HCT116 (cell line): ENCODE results near the gene ACOT11. TPM values are rescaled to one million over a fixed set of nuclear protein-coding genes. Genes with fewer than 3 reads are reported as not detected.

ENCODE experiments used
- ATAC-seq: fragments of 200-7000 bp; cut with Tn5 transposase; 2 replicates; pipeline ENCODE4 v1.9.1; 2020; ENCODE audit warnings: mild to moderate bottlenecking, moderate library complexity
- BruUV-seq: library from RNA; stranded (reverse); fragments of 400-500 nt; replicated peaks from 2 replicates; lab custom pipeline; 2021; lab: Mats Ljungman, UMichigan
- CTCF ChIA-PET: fragments of 300-600 bp; sonication (Branson Sonifier 250); formaldehyde crosslinking; loops from one replicate; lab custom pipeline; 2021; ENCODE audit warnings: antibody characterized with exemption; lab: Charles Lee
- POLR2A ChIA-PET: fragments of 300-600, 350-600 bp; sonication (Branson Sonifier 250); formaldehyde crosslinking; loops from one replicate; lab custom pipeline; 2021; ENCODE audit warnings: antibody characterized with exemption; lab: Charles Lee
- RAD21 ChIA-PET, 2 experiments: fragments of 300-600 bp; sonication (Branson Sonifier 250); formaldehyde crosslinking; loops; one replicate each; lab custom pipeline; 2023; ENCODE audit warnings: low total read pairs in 2 of 2; ENCODE audit not compliant: uncharacterized antibody in 2 of 2, unreplicated experiment in 2 of 2, low non-redundant PET in 1 of 2; lab: Charles Lee
- DNase-seq: peaks from one replicate; pipeline ENCODE4 v3.0.0-alpha.2; 2010; ENCODE audit warnings: low read depth, low spot score
- H2AFZ ChIP-seq: fragments of 200-600 bp; shearing (Covaris generic), sonication (generic); 2 replicates; pipeline ENCODE4 v1.6.1; 2017; ENCODE audit warnings: low read depth, mixed run types, mixed read lengths, antibody characterized with exemption, low read length; ENCODE audit not compliant: poor library complexity, severe bottlenecking
- H3K27ac ChIP-seq: 2 replicates; pipeline ENCODE4 v1.5.1; 2012; ENCODE audit warnings: low read depth, low read length
- H3K27me3 ChIP-seq: fragments of 200-600 bp; sonication (generic); 2 replicates; pipeline ENCODE4 v1.6.1; 2016; ENCODE audit warnings: mixed run types, low read length, mixed read lengths; ENCODE audit not compliant: insufficient read depth
- H3K36me3 ChIP-seq, 2 experiments: fragments of 200-500 bp in 1 of 2; fragments of 200-600 bp in 1 of 2; sonication (Bioruptor generic) in 1 of 2; sonication (generic) in 1 of 2; 2 replicates each; pipeline versions ENCODE4 v1.5.1 to v1.6.1; 2014 to 2016; ENCODE audit warnings: low read length in 2 of 2, inconsistent platforms in 1 of 2, mixed read lengths in 1 of 2, mixed run types in 1 of 2; ENCODE audit not compliant: insufficient read depth in 2 of 2, control insufficient read depth in 1 of 2
- H3K4me1 ChIP-seq, 2 experiments: fragments of 200-600 bp in 1 of 2; sonication (generic) in 1 of 2; 2 replicates each; pipeline versions ENCODE4 v1.5.1 to v1.6.1; 2012 to 2017; ENCODE audit warnings: low read length in 2 of 2, inconsistent platforms in 1 of 2, mild to moderate bottlenecking in 1 of 2, mixed read lengths in 1 of 2, mixed run types in 1 of 2, moderate library complexity in 1 of 2; ENCODE audit not compliant: insufficient read depth in 2 of 2, control insufficient read depth in 1 of 2
- H3K4me2 ChIP-seq: fragments of 200-600 bp; sonication (generic); 2 replicates; pipeline ENCODE4 v1.6.1; 2017; ENCODE audit warnings: mixed run types, low read length, mixed read lengths
- H3K4me3 ChIP-seq, 2 experiments: fragments of 200-600 bp in 1 of 2; sonication (generic) in 1 of 2; replicated peaks in 1 of 2; 2 replicates each; pipeline ENCODE4 v1.5.1; 2011 to 2016; ENCODE audit warnings: low read length in 2 of 2, control low read depth in 1 of 2, low read depth in 1 of 2, mild to moderate bottlenecking in 1 of 2, mixed read lengths in 1 of 2, mixed run types in 1 of 2
- H3K79me2 ChIP-seq: fragments of 200-600 bp; sonication (generic); 2 replicates; pipeline ENCODE4 v1.6.1; 2017; ENCODE audit warnings: mild to moderate bottlenecking, mixed run types, low read length, moderate library complexity, mixed read lengths; ENCODE audit not compliant: insufficient read depth
- H3K9ac ChIP-seq: fragments of 200-600 bp; sonication (generic); 2 replicates; pipeline ENCODE4 v1.6.1; 2016; ENCODE audit warnings: low read length, mixed read lengths
- H3K9me2 ChIP-seq: fragments of 200-600 bp; sonication (generic), shearing (Covaris generic); 2 replicates; pipeline ENCODE4 v1.6.1; 2017; ENCODE audit warnings: mixed run types, mild to moderate bottlenecking, moderate library complexity; ENCODE audit not compliant: insufficient read depth
- H3K9me3 ChIP-seq, 2 experiments: fragments of 200-500 bp in 1 of 2; fragments of 200-600 bp in 1 of 2; sonication (Bioruptor generic) in 1 of 2; sonication (generic) in 1 of 2; 2 replicates each; pipeline ENCODE4 v1.6.1; 2014 to 2017; ENCODE audit warnings: low read length in 2 of 2, mixed read lengths in 2 of 2, inconsistent platforms in 1 of 2, low read depth in 1 of 2, mild to moderate bottlenecking in 1 of 2, mixed run types in 1 of 2, moderate library complexity in 1 of 2; ENCODE audit not compliant: control insufficient read depth in 1 of 2, insufficient read depth in 1 of 2
- H4K20me1 ChIP-seq: fragments of 200-600 bp; sonication (generic), shearing (Covaris generic); 2 replicates; pipeline ENCODE4 v1.6.1; 2017; ENCODE audit warnings: mixed run types, mild to moderate bottlenecking, moderate library complexity; ENCODE audit not compliant: insufficient read depth
- CBX3 ChIP-seq: IDR thresholded peaks from 2 replicates; pipeline ENCODE4 v1.6.1; 2012; ENCODE audit warnings: low read depth
- CEBPB ChIP-seq: IDR thresholded peaks from 2 replicates; pipeline ENCODE4 v1.6.1; 2012; ENCODE audit warnings: low read depth
- JUND ChIP-seq: IDR thresholded peaks from 2 replicates; pipeline ENCODE4 v1.6.1; 2012
- POLR2A ChIP-seq: IDR thresholded peaks from 2 replicates; pipeline ENCODE4 v1.7.0; 2011; ENCODE audit warnings: borderline replicate concordance; ENCODE audit not compliant: insufficient read depth, insufficient read length; ENCODE audit errors: extremely low read depth
- POLR2AphosphoS5 ChIP-seq: IDR thresholded peaks from 2 replicates; pipeline ENCODE4 v1.6.1; 2011; ENCODE audit warnings: mild to moderate bottlenecking, low read depth, low read length, moderate library complexity
- RAD21 ChIP-seq: IDR thresholded peaks from 2 replicates; pipeline ENCODE4 v1.6.1; 2012; ENCODE audit warnings: low read depth, mild to moderate bottlenecking
- REST ChIP-seq: IDR thresholded peaks from 2 replicates; pipeline ENCODE4 v1.6.1; 2012; ENCODE audit warnings: low read depth
- ZBTB33 ChIP-seq: IDR thresholded peaks from 2 replicates; pipeline ENCODE4 v1.6.1; 2011; ENCODE audit warnings: mild to moderate bottlenecking, low read length, moderate library complexity; ENCODE audit not compliant: insufficient replicate concordance; ENCODE audit errors: extremely low read depth
- ZFX ChIP-seq: fragments of 450-650 bp; IDR thresholded peaks from 2 replicates; pipeline ENCODE4 v1.6.1; 2017
- ZNF274 ChIP-seq: fragments of 200-500 bp; sonication (Bioruptor generic); IDR thresholded peaks from 2 replicates; pipeline ENCODE4 v1.6.1; 2014; ENCODE audit warnings: mild to moderate bottlenecking, low read depth, low read length, inconsistent platforms
- intact Hi-C: fragments of 100-400 bp; cut with micrococcal nuclease; formaldehyde crosslinking; loops from 2 replicates; pipeline ENCODE4 v1.10.0; 2022
- total RNA-seq: library from RNA; stranded (reverse); gene quantifications from one replicate; pipeline ENCODE4 v1.2.1, GENCODE V29; 2021; ENCODE audit not compliant: unreplicated experiment

ACOT11 gene
- total RNA-seq, 1 experiment from 2014 or later = 31.1 TPM

GRCh38 chr1:54649921-54650320, 101.9 kb downstream of the ACOT11 start:
- no TSS peak for BruUV-seq
- CTCF ChIA-PET = no interaction called here
- no peak for ATAC-seq

GRCh38 chr1:54650417-54650816, 102.4 kb downstream of the ACOT11 start:
- no TSS peak for BruUV-seq
- H3K4me1 ChIP-seq = no peaks in the 10 kb centered on the region
- ChIA-PET RAD21 (no interaction called here), POLR2A (no interaction called here), CTCF (no interaction called here)
- H3K4me3 ChIP-seq = no peak overlapping the region
- ATAC-seq = no peak
- H3K9me3 ChIP-seq = no peaks in the 10 kb centered on the region
- H3K27me3 ChIP-seq = no peaks in the 10 kb centered on the region
- TF ChIP-seq ZNF274 = no peak
- TF ChIP-seq ZBTB33 = no peak
- no peak for TF ChIP-seq REST
- TF ChIP-seq POLR2AphosphoS5 = no peak
- TF ChIP-seq ZFX = no peak
- no peak for TF ChIP-seq POLR2A
- TF ChIP-seq CBX3 = no peak
- no peaks in the 10 kb centered on the region for H4K20me1 ChIP-seq
- H3K9me2 ChIP-seq = no peaks in the 10 kb centered on the region
- H3K36me3 ChIP-seq = no peaks in the 10 kb centered on the region
- H2AFZ ChIP-seq = no peak overlapping the region
- H3K79me2 ChIP-seq = no peaks in the 10 kb centered on the region
- intact Hi-C loops = no loop called here
- no peak overlapping the region for H3K27ac ChIP-seq
- no peak overlapping the region for H3K4me2 ChIP-seq
- no peak overlapping the region for H3K9ac ChIP-seq
- no peak for DNase-seq

More at GRCh38 chr1:54649921-54650320, 101.9 kb downstream of the ACOT11 start:
- no peaks in the 10 kb centered on the region for H3K27me3 ChIP-seq
- TF ChIP-seq CEBPB (no peak), JUND (no peak), POLR2A (no peak), RAD21 (no peak), ZNF274 (no peak)
- TF ChIP-seq, all 23 proteins: peak for 0
- intact Hi-C loops = no loop called here
- ChIA-PET POLR2A (no interaction called here), RAD21 (no interaction called here)
- Histone ChIP-seq H3K4me1 (no peaks in the 10 kb centered on the region), H3K9me3 (no peaks in the 10 kb centered on the region; a peak in 1 of 4 replicates), H3K9ac (no peak overlapping the region), H3K79me2 (no peaks in the 10 kb centered on the region), H3K9me2 (no peaks in the 10 kb centered on the region), H4K20me1 (no peaks in the 10 kb centered on the region), H3K36me3 (no peaks in the 10 kb centered on the region), H3K4me3 (no peak overlapping the region), H2AFZ (no peak overlapping the region), H3K27ac (no peak overlapping the region), H3K4me2 (no peak overlapping the region)
- DNase-seq = no peak
